Tibial artery (tissue), 4 donors: Measurements from ENCODE around the gene RING1.

Experiments used
- DNase-seq, 2 donors: peaks; one replicate each; pipeline ENCODE4 v3.0.0-alpha.2; 2019
- H3K27ac ChIP-seq, 2 donors: fragments of 200-600 bp; sonication (generic) in 1 of 2; 1 replicate in 1 of 2; 2 replicates in 1 of 2; pipeline ENCODE4 v1.5.1; 2018 to 2019; ENCODE audit warnings: mild to moderate bottlenecking in 1 of 2
- H3K27me3 ChIP-seq, 2 donors: fragments of 200-600 bp; sonication (generic) in 1 of 2; one replicate each; pipeline versions ENCODE4 v1.5.1 to v1.6.0; 2016 to 2019
- H3K36me3 ChIP-seq, 3 donors: fragments of 200-600 bp; sonication (generic) in 2 of 3; one replicate each; pipeline ENCODE4 v1.5.1; 2016 to 2019; ENCODE audit warnings: mild to moderate bottlenecking in 2 of 3
- H3K4me1 ChIP-seq, 4 donors: fragments of 200-600 bp; sonication (generic) in 2 of 4; 1 replicate in 3 of 4; 2 replicates in 1 of 4; pipeline ENCODE4 v1.5.1; 2016 to 2019
- H3K4me3 ChIP-seq, 2 donors: fragments of 200-600 bp; sonication (generic) in 1 of 2; 1 replicate in 1 of 2; 2 replicates in 1 of 2; pipeline ENCODE4 v1.5.1; 2018 to 2019; ENCODE audit warnings: mild to moderate bottlenecking in 2 of 2
- H3K9me3 ChIP-seq, 3 donors: fragments of 200-600 bp; sonication (generic) in 1 of 3; one replicate each; pipeline ENCODE4 v1.5.1; 2016 to 2019
- intact Hi-C: fragments of 100-400 bp; cut with DNase I; formaldehyde crosslinking; loops from one replicate; pipeline ENCODE4 v1.15.0; 2023; ENCODE audit warnings: low total_unique reads
- TF ChIP-seq, protein P1 (sequence below), 2 experiments: fragments of 200-600 bp in 1 of 2; fragments of 450-650 bp in 1 of 2; IDR thresholded peaks; one replicate each; pipeline ENCODE4 v1.5.1; 2017 to 2019; ENCODE audit warnings: antibody characterized with exemption in 2 of 2, mild to moderate bottlenecking in 1 of 2, moderate library complexity in 1 of 2

Gene RING1

DNA sequence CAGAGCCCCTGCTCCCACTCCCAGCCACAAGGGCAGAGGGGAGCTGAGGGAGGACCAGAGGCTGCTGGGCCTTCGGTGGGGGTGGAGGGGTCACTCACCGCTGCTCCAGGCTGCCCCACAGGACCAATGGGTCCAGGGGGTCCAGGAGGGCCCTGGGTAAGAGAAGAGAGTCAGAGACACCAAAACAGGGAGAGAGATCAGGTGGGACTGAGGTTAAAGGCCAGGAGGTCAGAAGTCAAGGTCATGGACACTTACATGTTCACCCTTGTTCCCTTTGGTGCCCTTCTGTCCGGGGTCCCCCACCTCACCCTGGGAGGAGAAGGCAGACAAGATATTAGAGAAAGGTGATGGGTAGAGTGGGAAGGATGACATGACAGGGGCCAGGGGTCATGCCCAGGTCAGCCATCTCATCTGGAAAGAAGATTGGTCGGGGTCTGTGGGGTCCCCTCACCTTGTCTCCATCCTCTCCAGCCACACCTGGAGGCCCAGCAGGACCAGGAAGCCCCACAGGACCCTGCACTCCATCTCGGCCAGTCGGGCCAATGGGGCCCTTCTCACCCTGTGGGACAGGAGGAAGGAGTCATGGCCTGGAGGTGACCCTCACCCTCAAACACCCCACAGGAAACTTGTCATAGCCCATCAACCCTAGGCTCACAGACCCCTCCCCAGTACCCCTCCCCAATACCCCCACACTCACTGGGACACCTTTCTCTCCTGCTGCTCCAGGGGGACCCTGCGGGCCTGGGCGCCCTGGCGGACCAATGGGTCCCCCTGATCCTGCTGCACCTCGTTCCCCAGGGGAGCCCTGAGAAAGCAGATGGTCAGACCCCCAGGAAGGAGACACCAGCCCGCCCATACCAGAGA lies 37.1 kb upstream of the RING1 start:
- Histone ChIP-seq H3K27ac (no peak overlapping the region), H3K9me3 (no peaks in the 10 kb centered on the region), H3K27me3 (no peaks in the 10 kb centered on the region), H3K36me3 (no peaks in the 10 kb centered on the region), H3K4me3 (no peak overlapping the region), H3K4me1 (no peaks in the 10 kb centered on the region)
- intact Hi-C loops: no loop called here
- DNase-seq: no peak
- TF ChIP-seq, protein P1, sequence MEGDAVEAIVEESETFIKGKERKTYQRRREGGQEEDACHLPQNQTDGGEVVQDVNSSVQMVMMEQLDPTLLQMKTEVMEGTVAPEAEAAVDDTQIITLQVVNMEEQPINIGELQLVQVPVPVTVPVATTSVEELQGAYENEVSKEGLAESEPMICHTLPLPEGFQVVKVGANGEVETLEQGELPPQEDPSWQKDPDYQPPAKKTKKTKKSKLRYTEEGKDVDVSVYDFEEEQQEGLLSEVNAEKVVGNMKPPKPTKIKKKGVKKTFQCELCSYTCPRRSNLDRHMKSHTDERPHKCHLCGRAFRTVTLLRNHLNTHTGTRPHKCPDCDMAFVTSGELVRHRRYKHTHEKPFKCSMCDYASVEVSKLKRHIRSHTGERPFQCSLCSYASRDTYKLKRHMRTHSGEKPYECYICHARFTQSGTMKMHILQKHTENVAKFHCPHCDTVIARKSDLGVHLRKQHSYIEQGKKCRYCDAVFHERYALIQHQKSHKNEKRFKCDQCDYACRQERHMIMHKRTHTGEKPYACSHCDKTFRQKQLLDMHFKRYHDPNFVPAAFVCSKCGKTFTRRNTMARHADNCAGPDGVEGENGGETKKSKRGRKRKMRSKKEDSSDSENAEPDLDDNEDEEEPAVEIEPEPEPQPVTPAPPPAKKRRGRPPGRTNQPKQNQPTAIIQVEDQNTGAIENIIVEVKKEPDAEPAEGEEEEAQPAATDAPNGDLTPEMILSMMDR (IDR thresholded peaks at IDR 0.05): no peak

DNA sequence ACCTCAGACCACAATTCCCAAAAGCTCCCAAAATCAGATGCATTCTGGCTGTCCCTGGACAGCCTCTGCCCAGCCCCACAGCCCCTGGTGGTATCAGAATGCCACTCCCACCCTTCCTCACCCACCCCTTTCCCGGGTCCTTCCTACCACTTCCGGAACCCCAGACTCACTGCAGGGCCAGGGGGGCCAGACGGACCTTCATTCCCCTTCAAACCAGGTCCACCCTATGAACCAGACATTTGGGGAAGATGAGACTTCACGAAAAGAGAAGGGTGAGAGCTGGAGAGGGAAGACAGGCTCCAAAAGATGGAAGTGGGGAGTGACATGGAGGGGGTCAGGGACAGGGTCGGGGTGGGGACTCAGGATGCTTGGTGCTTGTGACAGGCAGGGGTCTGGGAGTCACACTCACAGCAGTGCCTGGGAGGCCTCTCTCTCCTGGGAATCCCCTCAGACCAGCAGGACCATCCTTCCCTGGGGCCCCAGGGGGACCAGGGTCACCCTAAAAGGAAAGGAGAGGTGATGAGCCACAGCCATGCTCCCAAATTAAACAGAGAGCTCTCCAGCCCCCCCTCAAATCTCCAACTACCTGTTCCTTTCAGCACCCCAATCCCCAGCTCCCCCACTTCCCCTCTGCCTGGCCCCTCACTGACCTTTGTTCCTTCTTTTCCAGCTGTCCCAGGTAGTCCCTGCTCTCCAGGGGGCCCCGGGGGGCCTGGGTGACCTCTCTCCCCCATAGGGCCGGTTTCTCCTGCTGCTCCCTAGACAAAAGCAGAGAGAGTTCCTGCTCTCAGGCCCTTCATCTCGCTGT lies 36.2 kb upstream of the RING1 start:
- no peak overlapping the region for H3K27ac ChIP-seq
- H3K4me1 ChIP-seq: no peaks in the 10 kb centered on the region
- intact Hi-C loops: no loop called here
- no peaks in the 10 kb centered on the region for H3K36me3 ChIP-seq
- H3K4me3 ChIP-seq: no peak overlapping the region
- no peak for DNase-seq
- TF ChIP-seq, protein P1 (IDR thresholded peaks at IDR 0.05): no peak
- H3K27me3 ChIP-seq: no peaks in the 10 kb centered on the region
- H3K9me3 ChIP-seq: no peaks in the 10 kb centered on the region

DNA sequence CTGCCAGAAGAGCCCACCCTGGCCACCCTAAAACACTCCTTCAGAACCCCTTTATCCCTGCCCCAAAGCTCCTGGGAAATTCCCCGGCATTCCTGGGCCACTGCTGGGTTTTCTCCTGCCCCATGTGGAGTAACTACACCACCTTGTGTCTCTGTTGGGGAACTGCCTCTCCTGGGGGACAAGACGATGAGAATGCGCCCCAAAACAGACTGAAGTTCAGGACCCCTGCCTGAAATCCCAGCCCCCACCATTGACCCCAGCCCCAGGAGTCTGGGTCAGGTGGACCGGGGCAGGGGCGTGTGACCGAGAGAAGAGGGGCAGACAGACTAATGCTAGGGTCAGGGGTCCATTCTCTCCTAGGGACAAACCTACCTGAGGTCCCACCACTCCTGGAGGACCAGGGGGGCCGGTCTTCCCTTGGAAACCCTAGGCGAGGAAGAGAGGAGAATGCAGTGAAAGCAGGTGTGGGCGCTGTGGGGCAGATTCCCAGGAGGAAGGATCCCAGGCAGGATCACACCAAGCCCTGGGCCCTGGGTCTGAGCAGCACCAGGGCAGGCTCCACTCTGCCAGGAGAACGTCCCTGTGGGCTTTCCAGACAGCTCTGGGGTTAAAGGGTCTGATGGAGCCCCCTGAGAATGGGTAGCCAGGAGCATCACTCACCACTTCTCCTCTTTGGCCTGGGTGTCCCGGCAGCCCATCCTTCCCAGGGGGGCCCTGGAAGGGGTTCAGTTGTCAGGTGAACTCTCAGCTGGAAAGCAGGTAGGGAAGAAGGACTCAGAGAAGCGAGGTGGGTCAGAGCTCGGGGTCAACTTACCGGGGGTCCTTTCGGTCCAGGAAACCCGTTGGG lies 35.4 kb upstream of the RING1 start:
- TF ChIP-seq, protein P1 (IDR thresholded peaks at IDR 0.05): no peak
- Histone ChIP-seq H3K27ac (no peak overlapping the region), H3K27me3 (no peaks in the 10 kb centered on the region), H3K4me3 (no peak overlapping the region), H3K4me1 (no peaks in the 10 kb centered on the region), H3K9me3 (no peaks in the 10 kb centered on the region), H3K36me3 (no peaks in the 10 kb centered on the region)
- intact Hi-C loops: no loop called here
- DNase-seq: no peak

DNA sequence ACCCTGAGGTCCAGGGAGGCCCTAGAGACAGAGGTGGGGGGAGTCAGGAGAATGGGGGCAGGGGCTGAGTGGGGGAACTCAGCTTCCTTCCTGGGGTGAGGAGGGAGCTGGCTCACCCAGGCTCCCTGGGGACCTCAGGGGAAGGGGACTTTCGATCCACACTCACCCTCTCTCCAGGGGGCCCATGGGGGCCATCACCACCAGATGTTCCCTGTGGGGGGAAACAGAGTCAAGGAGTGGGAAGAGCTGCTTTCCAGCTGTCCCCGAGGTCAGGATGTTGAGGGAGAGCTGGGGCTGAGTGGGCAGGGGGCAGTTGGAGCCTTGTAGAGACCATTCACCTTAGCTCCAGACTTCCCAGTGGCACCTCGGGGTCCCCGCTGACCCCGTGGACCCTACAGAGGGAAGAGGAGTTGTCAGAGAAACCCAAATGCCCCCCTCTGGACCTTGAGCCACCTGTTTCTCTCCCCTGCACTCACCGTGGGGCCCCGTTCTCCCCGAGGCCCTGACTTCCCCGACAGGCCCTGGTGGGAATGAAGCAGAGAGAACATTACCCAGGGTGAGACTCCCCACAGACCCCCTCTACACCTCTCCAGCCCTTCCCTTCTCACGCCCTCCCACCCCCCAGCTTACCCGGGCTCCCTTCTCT lies 34.6 kb upstream of the RING1 start:
- TF ChIP-seq, protein P1 (IDR thresholded peaks at IDR 0.05): no peak
- Histone ChIP-seq H3K27ac (no peak overlapping the region), H3K4me3 (no peak overlapping the region), H3K27me3 (no peaks in the 10 kb centered on the region), H3K4me1 (no peaks in the 10 kb centered on the region), H3K9me3 (no peaks in the 10 kb centered on the region), H3K36me3 (no peaks in the 10 kb centered on the region)
- intact Hi-C loops: no loop called here
- DNase-seq: no peak

DNA sequence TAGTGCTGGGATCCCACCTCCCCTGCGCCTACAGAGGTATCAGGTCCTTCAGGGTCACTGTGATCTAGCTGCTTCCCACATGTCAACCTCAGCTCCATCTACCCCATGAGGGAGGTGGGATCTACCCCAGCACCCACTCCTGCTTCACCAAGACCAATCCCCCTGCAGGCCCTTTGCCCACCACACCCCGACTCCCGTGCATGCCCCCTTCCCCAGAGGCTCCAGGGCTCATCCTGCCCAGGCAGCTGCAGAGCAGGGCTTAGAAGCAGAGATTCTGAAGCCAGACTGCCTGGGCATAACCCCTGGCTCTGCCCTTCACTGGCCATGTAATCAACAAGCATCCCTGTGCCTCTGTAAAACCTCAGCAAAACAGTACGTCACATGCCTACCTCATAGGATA lies 33.5 kb upstream of the RING1 start:
- Histone ChIP-seq H3K27me3 (no peaks in the 10 kb centered on the region), H3K27ac (no peak overlapping the region), H3K4me3 (no peak overlapping the region), H3K36me3 (no peaks in the 10 kb centered on the region), H3K4me1 (no peaks in the 10 kb centered on the region), H3K9me3 (no peaks in the 10 kb centered on the region)
- intact Hi-C loops: no loop called here
- no peak for DNase-seq
- TF ChIP-seq, protein P1 (IDR thresholded peaks at IDR 0.05): no peak
